HL-60 (cell line): ENCODE measurements around the gene CLPTM1L.

Experiments
- DNase-seq, 2 experiments: peaks; one replicate each; pipeline ENCODE4 v3.0.0-alpha.2; 2010 to 2020; ENCODE audit warnings: low read depth in 1 of 2, low spot score in 1 of 2
- H3K27ac ChIP-seq: fragments of 250-450 bp; sonication (Bioruptor Pico); replicated peaks from 2 replicates; pipeline ENCODE4 v1.5.1; 2020; ENCODE audit warnings: mild to moderate bottlenecking, moderate library complexity
- H3K27me3 ChIP-seq: fragments of 250-450 bp; sonication (Bioruptor Pico); 2 replicates; pipeline ENCODE4 v1.5.1; 2021; ENCODE audit warnings: mild to moderate bottlenecking, moderate library complexity; ENCODE audit not compliant: insufficient read depth, poor library complexity, severe bottlenecking
- H3K4me3 ChIP-seq: replicated peaks from 2 replicates; pipeline ENCODE4 v1.5.1; 2011; ENCODE audit warnings: mild to moderate bottlenecking, control low read depth, low read length; ENCODE audit not compliant: insufficient read depth
- GABPA ChIP-seq: IDR thresholded peaks from 2 replicates; pipeline ENCODE4 v1.6.1; 2012; ENCODE audit warnings: low read depth
- POLR2AphosphoS5 ChIP-seq: IDR thresholded peaks from 2 replicates; pipeline ENCODE4 v1.6.1; 2012; ENCODE audit warnings: low read depth
- REST ChIP-seq: IDR thresholded peaks from 2 replicates; pipeline ENCODE4 v1.6.1; 2012; ENCODE audit warnings: low read depth; ENCODE audit not compliant: insufficient replicate concordance
- SPI1 ChIP-seq: IDR thresholded peaks from 2 replicates; pipeline ENCODE4 v1.6.1; 2012; ENCODE audit warnings: low read depth, mild to moderate bottlenecking, borderline replicate concordance
- TF ChIP-seq, protein P1 (sequence below): IDR thresholded peaks from one replicate; pipeline ENCODE4 v1.5.1; 2011; ENCODE audit warnings: low read length, control low read depth, inconsistent platforms; ENCODE audit not compliant: insufficient read depth

The CLPTM1L gene

DNA sequence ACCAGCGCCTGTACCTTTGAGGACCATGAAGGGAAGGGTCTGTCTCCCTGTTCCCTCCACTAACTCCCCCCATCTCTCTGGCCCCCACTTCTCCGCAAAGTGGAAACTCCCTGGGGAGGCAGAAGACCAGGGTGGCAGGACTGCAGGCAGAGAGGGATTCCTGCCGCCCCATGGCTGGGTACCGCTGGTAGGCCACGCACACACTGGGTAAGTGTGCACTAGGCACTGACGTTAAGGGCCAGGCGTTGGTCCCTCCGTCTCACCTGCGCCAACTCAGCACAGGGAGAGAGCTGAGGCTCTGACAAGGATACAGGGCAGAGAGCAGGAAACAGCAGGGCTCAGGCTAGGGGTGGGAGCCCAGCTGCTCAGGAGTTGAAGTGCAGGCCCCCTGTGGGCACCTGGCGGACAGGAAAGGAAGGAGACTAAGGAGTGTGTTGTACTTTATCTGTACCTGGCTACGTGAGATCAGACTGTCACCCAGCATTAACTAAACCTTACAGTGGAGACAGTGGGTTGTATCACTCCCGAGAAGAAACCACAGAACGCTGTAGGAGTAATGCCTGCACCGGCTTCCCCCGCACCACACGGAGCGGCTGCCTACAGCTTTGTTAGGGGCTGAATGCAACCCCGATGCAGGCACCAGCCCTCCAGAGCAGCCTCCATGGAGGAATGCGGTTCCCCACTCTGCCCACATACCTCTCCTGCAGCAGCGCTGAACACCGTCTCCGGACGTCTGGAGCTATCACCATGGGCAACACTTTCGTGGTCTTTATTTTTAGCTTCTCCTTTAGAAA lies 34.2 kb upstream of the CLPTM1L start:
- no peak overlapping the region for H3K27ac ChIP-seq
- no peak overlapping the region for H3K4me3 ChIP-seq
- TF ChIP-seq SPI1 (no peak), GABPA (no peak), POLR2AphosphoS5 (no peak), REST (no peak)
- TF ChIP-seq, protein P1, sequence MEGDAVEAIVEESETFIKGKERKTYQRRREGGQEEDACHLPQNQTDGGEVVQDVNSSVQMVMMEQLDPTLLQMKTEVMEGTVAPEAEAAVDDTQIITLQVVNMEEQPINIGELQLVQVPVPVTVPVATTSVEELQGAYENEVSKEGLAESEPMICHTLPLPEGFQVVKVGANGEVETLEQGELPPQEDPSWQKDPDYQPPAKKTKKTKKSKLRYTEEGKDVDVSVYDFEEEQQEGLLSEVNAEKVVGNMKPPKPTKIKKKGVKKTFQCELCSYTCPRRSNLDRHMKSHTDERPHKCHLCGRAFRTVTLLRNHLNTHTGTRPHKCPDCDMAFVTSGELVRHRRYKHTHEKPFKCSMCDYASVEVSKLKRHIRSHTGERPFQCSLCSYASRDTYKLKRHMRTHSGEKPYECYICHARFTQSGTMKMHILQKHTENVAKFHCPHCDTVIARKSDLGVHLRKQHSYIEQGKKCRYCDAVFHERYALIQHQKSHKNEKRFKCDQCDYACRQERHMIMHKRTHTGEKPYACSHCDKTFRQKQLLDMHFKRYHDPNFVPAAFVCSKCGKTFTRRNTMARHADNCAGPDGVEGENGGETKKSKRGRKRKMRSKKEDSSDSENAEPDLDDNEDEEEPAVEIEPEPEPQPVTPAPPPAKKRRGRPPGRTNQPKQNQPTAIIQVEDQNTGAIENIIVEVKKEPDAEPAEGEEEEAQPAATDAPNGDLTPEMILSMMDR = no peak
- no peak for DNase-seq
- H3K27me3 ChIP-seq = no peaks in the 10 kb centered on the region

DNA sequence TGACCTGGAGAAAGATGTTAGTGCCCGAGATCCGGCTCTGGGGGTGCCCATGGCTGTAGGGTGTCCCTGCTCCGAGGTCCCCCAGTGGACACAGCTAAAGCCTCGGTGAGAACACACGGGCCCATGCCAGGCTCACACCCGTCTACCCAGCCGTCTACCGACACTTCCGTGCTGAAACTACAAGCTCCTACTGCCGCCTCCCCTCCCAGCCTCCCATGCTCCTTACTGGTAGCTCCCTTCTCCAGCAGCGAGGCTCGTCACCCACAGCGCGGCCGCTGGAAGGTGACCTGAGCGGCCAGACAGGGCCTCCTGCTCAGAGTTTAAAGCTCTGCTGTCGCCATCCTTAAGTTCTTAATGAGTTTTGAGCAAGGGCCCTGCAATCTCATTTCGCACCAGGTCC lies 33.2 kb upstream of the CLPTM1L start:
- Histone ChIP-seq H3K27me3 (no peaks in the 10 kb centered on the region), H3K27ac (no peak overlapping the region), H3K4me3 (no peak overlapping the region)
- TF ChIP-seq SPI1 (no peak), GABPA (no peak), REST (no peak), POLR2AphosphoS5 (no peak)
- TF ChIP-seq, protein P1 = no peak
- no peak for DNase-seq

GRCh38 chr5:1376981-1377380 lies 32.1 kb upstream of the CLPTM1L start:
- H3K27ac ChIP-seq = no peak overlapping the region
- DNase-seq = no peak

More at GRCh38 chr5:1376981-1377380, 32.1 kb upstream of the CLPTM1L start:
- H3K4me3 ChIP-seq = no peak overlapping the region
- H3K27me3 ChIP-seq = no peaks in the 10 kb centered on the region
- TF ChIP-seq REST = no peak
- TF ChIP-seq SPI1 = no peak
- TF ChIP-seq POLR2AphosphoS5 = no peak
- TF ChIP-seq, protein P1 = no peak
- TF ChIP-seq GABPA = no peak
